ENCODE data around the gene GGPS1.

GGPS1 gene

GRCh38 chr1:235339746-235340145 lies 11.4 kb downstream of the GGPS1 start:
- no peak for DNase-seq (ENCODE audit: low read depth)
- no peak overlapping the region for H3K4me3 ChIP-seq (ENCODE audit: low read length)
- TF ChIP-seq CTCF (IDR thresholded peaks at IDR 0.05; ENCODE audit: insufficient read depth, low read depth, low read length, missing control alignments) = no peak

- TF ChIP-seq CTCF (IDR thresholded peaks at IDR 0.05; ENCODE audit: insufficient read depth, low read depth, low read length, missing control alignments) = no peak
- DNase-seq (ENCODE audit: low read depth) = no peak
- no peak overlapping the region for H3K4me3 ChIP-seq (ENCODE audit: low read length)
Observed at GRCh38 chr1:235341334-235341733, 13.0 kb downstream of the GGPS1 start.

- TF ChIP-seq CTCF (IDR thresholded peaks at IDR 0.05; ENCODE audit: insufficient read depth, low read depth, low read length, missing control alignments) = no peak
- no peak overlapping the region for H3K4me3 ChIP-seq (ENCODE audit: low read length)
- no peak for DNase-seq (ENCODE audit: low read depth)
Observed at GRCh38 chr1:235342039-235342438, 13.7 kb downstream of the GGPS1 start.

GRCh38 chr1:235342471-235342870 lies 14.1 kb downstream of the GGPS1 start:
- TF ChIP-seq CTCF (IDR thresholded peaks at IDR 0.05; ENCODE audit: insufficient read depth, low read depth, low read length, missing control alignments) = no peak
- no peak overlapping the region for H3K4me3 ChIP-seq (ENCODE audit: low read length)
- no peak for DNase-seq (ENCODE audit: low read depth)

- TF ChIP-seq CTCF (IDR thresholded peaks at IDR 0.05; ENCODE audit: insufficient read depth, low read depth, low read length, missing control alignments) = no peak
- no peak overlapping the region for H3K4me3 ChIP-seq (ENCODE audit: low read length)
- no peak for DNase-seq (ENCODE audit: low read depth)
Observed at GRCh38 chr1:235343726-235344125, 15.4 kb downstream of the GGPS1 start.

- no peak for TF ChIP-seq CTCF (IDR thresholded peaks at IDR 0.05; ENCODE audit: insufficient read depth, low read depth, low read length, missing control alignments)
- H3K4me3 ChIP-seq (ENCODE audit: low read length) = no peak overlapping the region
- DNase-seq (ENCODE audit: low read depth) = no peak
Observed at GRCh38 chr1:235351441-235351840, 23.1 kb downstream of the GGPS1 start.

- no peak for TF ChIP-seq CTCF (IDR thresholded peaks at IDR 0.05; ENCODE audit: insufficient read depth, low read depth, low read length, missing control alignments)
- no peak overlapping the region for H3K4me3 ChIP-seq (ENCODE audit: low read length)
- DNase-seq (ENCODE audit: low read depth) = no peak
Observed at GRCh38 chr1:235351898-235352297, 23.5 kb downstream of the GGPS1 start.

All from epithelial cell of esophagus (primary cell).